DMS 273 (cell line): ENCODE data around the gene ECI2.
"Not testable (repeated sequence)": the region's sequence is repeated elsewhere in the genome, so short reads cannot be mapped to it uniquely, and the experiment has no call there.

Experiments used
- DNase-seq: peaks from one replicate; lab custom pipeline; 2025; ENCODE audit not compliant: unreplicated experiment; lab: John Stamatoyannopoulos, UW

The ECI2 gene

GRCh38 chr6:4105980-4106536, 29.3 kb downstream of the ECI2 start:
- no peak for DNase-seq

- DNase-seq, result peak; percentile 70
These were observed 31.4 kb downstream of the ECI2 start for GRCh38 chr6:4103929-4104328.

- peak; percentile 94 for DNase-seq
These were observed 32.6 kb downstream of the ECI2 start for GRCh38 chr6:4102687-4103244.

GRCh38 chr6:4101298-4101697, 34.1 kb downstream of the ECI2 start:
- DNase-seq, result no peak

- no peak for DNase-seq
These were observed 34.7 kb downstream of the ECI2 start for GRCh38 chr6:4100655-4101054.

GRCh38 chr6:4093288-4093687, 42.1 kb downstream of the ECI2 start:
- no peak for DNase-seq

GRCh38 chr6:4091941-4092340, 43.4 kb downstream of the ECI2 start:
- DNase-seq, result no peak

GRCh38 chr6:4090043-4090442, 45.3 kb downstream of the ECI2 start:
- DNase-seq, result not testable (repeated sequence)

GRCh38 chr6:4088704-4089103, 46.7 kb downstream of the ECI2 start:
- DNase-seq, result no peak

- no peak for DNase-seq
These were observed 50.1 kb downstream of the ECI2 start for GRCh38 chr6:4085332-4085700.

GRCh38 chr6:4084444-4085331, 50.7 kb downstream of the ECI2 start:
- DNase-seq, result peak; percentile 63

GRCh38 chr6:4078691-4079471, 56.5 kb downstream of the ECI2 start, which contains the start of gene FAM217A:
Gene FAM217A, minus strand, starts transcription at chr6:4079137. Its CDS starts 1,723 bp downstream, at chr6:4077414.
- no peak for DNase-seq

GRCh38 chr6:4074478-4075235, 60.7 kb downstream of the ECI2 start:
- no peak for DNase-seq

GRCh38 chr6:4071330-4071729, 64.0 kb downstream of the ECI2 start:
- no peak for DNase-seq

- DNase-seq, result no peak
These were observed 66.2 kb downstream of the ECI2 start for GRCh38 chr6:4069199-4069598.

- DNase-seq, result no peak
These were observed 67.7 kb downstream of the ECI2 start for GRCh38 chr6:4067673-4068072.

- no peak for DNase-seq
These were observed 69.2 kb downstream of the ECI2 start for GRCh38 chr6:4066029-4066755.
